GM12865 (cell line): Measurements from ENCODE around the gene RFPL1.

Source experiments
- DNase-seq: peaks from one replicate; pipeline ENCODE4 v3.0.0; 2010; ENCODE audit warnings: low read depth
- H3K4me3 ChIP-seq: 2 replicates; pipeline ENCODE4 v1.5.1; 2011; ENCODE audit warnings: mild to moderate bottlenecking, low read depth, low read length, control low read depth
- CTCF ChIP-seq: IDR thresholded peaks from 2 replicates; pipeline ENCODE4 v1.5.1; 2011; ENCODE audit warnings: low read length, control low read depth, low read depth, inconsistent platforms; ENCODE audit not compliant: insufficient read depth; ENCODE audit errors: missing control alignments

RFPL1 gene

GRCh38 chr22:29477723-29478318, 39.4 kb downstream of the RFPL1 start:
- H3K4me3 ChIP-seq = no peak overlapping the region
- no peak for DNase-seq
- no peak for TF ChIP-seq CTCF

- H3K4me3 ChIP-seq = no peak overlapping the region
- no peak for DNase-seq
- no peak for TF ChIP-seq CTCF
These were observed 40.2 kb downstream of the RFPL1 start for GRCh38 chr22:29478326-29479276.

- no peak within 1 kb of the TSS for H3K4me3 ChIP-seq
- TF ChIP-seq CTCF = no peak
- DNase-seq = no peak
These were observed 41.3 kb downstream of the RFPL1 start, which contains the start of gene NEFH for GRCh38 chr22:29479417-29480261. TSS of gene NEFH (plus strand) at chr22:29480218. CDS start at chr22:29480263, 45 bp downstream.

- H3K4me3 ChIP-seq = no peak overlapping the region
- TF ChIP-seq CTCF = no peak
These were observed 41.8 kb downstream of the RFPL1 start for GRCh38 chr22:29480262-29480511.

GRCh38 chr22:29480512-29481264, 42.3 kb downstream of the RFPL1 start:
- no peak for DNase-seq
- no peak overlapping the region for H3K4me3 ChIP-seq
- TF ChIP-seq CTCF = no peak

More at GRCh38 chr22:29480262-29480511, 41.8 kb downstream of the RFPL1 start:
- DNase-seq = no peak

GRCh38 chr22:29481265-29482000, 43.0 kb downstream of the RFPL1 start:
- H3K4me3 ChIP-seq = no peak overlapping the region
- DNase-seq = no peak
- no peak for TF ChIP-seq CTCF
